HepG2 (cell line): ENCODE data around the gene PRKN. TPM values are rescaled to one million over a fixed set of nuclear protein-coding genes. Genes with fewer than 3 reads are reported as not detected.

ENCODE experiments used
- ATAC-seq: fragments of 200-7000 bp; cut with Tn5 transposase; 3 replicates; pipeline ENCODE4 v1.9.1; 2020; ENCODE audit warnings: mild to moderate bottlenecking, moderate library complexity
- BruUV-seq: library from RNA; stranded (reverse); fragments of 400-500 nt; replicated peaks from 2 replicates; lab custom pipeline; 2021; lab: Mats Ljungman, UMichigan
- CTCF ChIA-PET: fragments of 300-600 bp; formaldehyde crosslinking; extraction: SDS; loops from one replicate; lab custom pipeline; 2021; ENCODE audit warnings: low total read pairs, inconsistent platforms, low intra/inter-chr PET ratio; lab: Yijun Ruan, JAX
- POLR2A ChIA-PET: fragments of 350-600 bp; sonication (Branson Sonifier 250); formaldehyde crosslinking; loops from one replicate; lab custom pipeline; 2020; ENCODE audit warnings: antibody characterized with exemption, inconsistent platforms; lab: Yijun Ruan, JAX
- DNase-seq: peaks from one replicate; pipeline ENCODE4 v3.0.0-alpha.2; 2015; ENCODE audit warnings: low spot score
- FAIRE-seq: peaks from 3 replicates; lab custom pipeline; 2011; peaks lifted over from hg19 to GRCh38; lab: Jason Lieb, UNC
- H2AFZ ChIP-seq: one replicate; pipeline ENCODE4 v1.6.1; 2011; ENCODE audit warnings: low read length, inconsistent platforms
- H3K27ac ChIP-seq: fragments of 300-600 bp; 3 replicates; pipeline ENCODE4 v1.8.0; 2011; ENCODE audit warnings: mixed run types, mild to moderate bottlenecking, mixed read lengths, low read length, inconsistent platforms; ENCODE audit not compliant: insufficient read depth; ENCODE audit errors: extremely low read length
- H3K27me3 ChIP-seq, 2 experiments: fragments of 200-600 bp in 1 of 2; 2 replicates in 1 of 2; 3 replicates in 1 of 2; pipeline versions ENCODE4 v1.6.0 to v1.8.0; 2011; ENCODE audit warnings: low read length in 2 of 2, mild to moderate bottlenecking in 2 of 2, moderate library complexity in 2 of 2, inconsistent platforms in 1 of 2; ENCODE audit not compliant: insufficient read depth in 2 of 2, control insufficient read depth in 1 of 2
- H3K36me3 ChIP-seq, 2 experiments: fragments of 200-600 bp in 1 of 2; replicated peaks in 1 of 2; 2 replicates in 1 of 2; 3 replicates in 1 of 2; pipeline versions ENCODE4 v1.5.1 to v1.8.0; 2011; ENCODE audit warnings: low read length in 2 of 2, inconsistent platforms in 1 of 2; ENCODE audit not compliant: insufficient read depth in 2 of 2, control insufficient read depth in 1 of 2
- H3K4me1 ChIP-seq: 2 replicates; pipeline ENCODE4 v1.5.1; 2012; ENCODE audit warnings: low read length, inconsistent platforms; ENCODE audit not compliant: insufficient read depth
- H3K4me2 ChIP-seq: 2 replicates; pipeline ENCODE4 v1.6.0; 2011; ENCODE audit warnings: low read depth, low read length, inconsistent platforms
- H3K4me3 ChIP-seq, 3 experiments: fragments of 200-600 bp in 1 of 3; sonication (generic), shearing (Covaris generic) in 1 of 3; replicated peaks in 1 of 3; 2 replicates each; pipeline ENCODE4 v1.5.1; 2011 to 2016; ENCODE audit warnings: low read length in 3 of 3, inconsistent platforms in 2 of 3, low read depth in 2 of 3, mild to moderate bottlenecking in 2 of 3, control low read depth in 1 of 3, mixed read lengths in 1 of 3; ENCODE audit not compliant: insufficient read depth in 1 of 3
- H3K79me2 ChIP-seq: one replicate; pipeline ENCODE4 v1.6.1; 2011; ENCODE audit warnings: low read length, inconsistent platforms; ENCODE audit not compliant: insufficient read depth
- H3K9ac ChIP-seq: 2 replicates; pipeline ENCODE4 v1.6.0; 2011; ENCODE audit warnings: mild to moderate bottlenecking, low read depth, low read length, inconsistent platforms; ENCODE audit not compliant: insufficient read depth
- H3K9me3 ChIP-seq: 2 replicates; pipeline ENCODE4 v1.5.1; 2012; ENCODE audit warnings: mild to moderate bottlenecking, low read length
- H4K20me1 ChIP-seq: 2 replicates; pipeline ENCODE4 v1.6.0; 2011; ENCODE audit warnings: inconsistent platforms, mild to moderate bottlenecking, low read length, moderate library complexity; ENCODE audit not compliant: insufficient read depth
- EEA1 ChIP-seq: sonication (generic); formaldehyde crosslinking; IDR thresholded peaks from 2 replicates; pipeline ENCODE4 v1.5.1; 2020; ENCODE audit warnings: mild to moderate bottlenecking, missing genetic modification reagents, borderline replicate concordance
- FOXM1 ChIP-seq: sonication (generic); formaldehyde crosslinking; IDR thresholded peaks from 2 replicates; pipeline ENCODE4 v1.5.0; 2020; ENCODE audit warnings: missing genetic modification reagents
- HDAC1 ChIP-seq: sonication (generic); formaldehyde crosslinking; IDR thresholded peaks from 2 replicates; pipeline ENCODE4 v1.5.1; 2020; ENCODE audit warnings: mild to moderate bottlenecking, missing genetic modification reagents
- HOMEZ ChIP-seq: IDR thresholded peaks from 2 replicates; pipeline ENCODE4 v1.6.1; 2016; ENCODE audit warnings: low read depth
- IKZF4 ChIP-seq: sonication (generic); formaldehyde crosslinking; IDR thresholded peaks from 2 replicates; pipeline ENCODE4 v1.5.1; 2020; ENCODE audit warnings: borderline replicate concordance, mild to moderate bottlenecking, low read depth, missing genetic modification reagents; ENCODE audit errors: not compliant biosample characterization
- JDP2 ChIP-seq: sonication (generic); formaldehyde crosslinking; IDR thresholded peaks from 2 replicates; pipeline ENCODE4 v1.8.1; 2022; ENCODE audit warnings: missing genetic modification reagents, borderline replicate concordance
- MAFF ChIP-seq: IDR thresholded peaks from 2 replicates; pipeline ENCODE4 v1.6.1; 2011; ENCODE audit warnings: low read depth, low read length, improper control_type of control experiment
- MAFK ChIP-seq, 2 experiments: IDR thresholded peaks in 1 of 2; conservative IDR thresholded peaks in 1 of 2; 2 replicates each; pipeline ENCODE4 v1.6.1; 2011; ENCODE audit warnings: improper control_type of control experiment in 2 of 2, low read length in 2 of 2
- MXI1 ChIP-seq: IDR thresholded peaks from 3 replicates; pipeline ENCODE4 v1.6.1; 2012; ENCODE audit warnings: low read depth, low read length, inconsistent platforms, borderline replicate concordance
- SOX5 ChIP-seq: IDR thresholded peaks from 2 replicates; pipeline ENCODE4 v1.6.1; 2016; ENCODE audit warnings: borderline replicate concordance
- ZNF18 ChIP-seq: sonication (generic); formaldehyde crosslinking; IDR thresholded peaks from 2 replicates; pipeline ENCODE4 v1.8.0; 2022; ENCODE audit warnings: mild to moderate bottlenecking, missing genetic modification reagents; ENCODE audit not compliant: insufficient replicate concordance
- ZNF674 ChIP-seq: sonication (generic); formaldehyde crosslinking; IDR thresholded peaks from 2 replicates; pipeline ENCODE4 v1.5.0; 2020; ENCODE audit warnings: low read depth, mild to moderate bottlenecking, missing genetic modification reagents
- ZUFSP ChIP-seq: sonication (generic); formaldehyde crosslinking; IDR thresholded peaks from 2 replicates; pipeline ENCODE4 v1.9.0; 2021; ENCODE audit warnings: missing genetic modification reagents, mild to moderate bottlenecking, borderline replicate concordance
- WGBS: methylation state at CpG from one replicate; pipeline ENCODE4 v1.1.6; 2017; ENCODE audit warnings: low lambda C conversion rate; 5-methylcytosine and 5-hydroxymethylcytosine counted together
- in situ Hi-C: cut with HindIII; loops from 2 replicates; pipeline ENCODE4 v1.10.0; 2017; ENCODE audit warnings: low pct_unique_long_range_greater_than_20kb; ENCODE audit not compliant: extremely low pct_ligation_motif_present
- intact Hi-C: fragments of 100-400 bp; cut with micrococcal nuclease; formaldehyde crosslinking; loops from one replicate; pipeline ENCODE4 v1.10.0; 2022; ENCODE audit not compliant: unreplicated experiment
- polyA plus RNA-seq, 8 experiments: library from polyadenylated mRNA; depleted of rRNA in 3 of 8; stranded (reverse) in 7 of 8; unstranded in 1 of 8; fragments of >200 nt; fragmentation: Illumina TruSeq in 4 of 8; extraction: Trizol in 4 of 8; gene quantifications; 2 replicates each; pipeline versions ENCODE4 v1.2.1 to v1.2.3, GENCODE V29; 2011 to 2016; ENCODE audit warnings: low read depth in 4 of 8, missing spikeins in 1 of 8, mixed read lengths in 1 of 8; ENCODE audit not compliant: insufficient read depth in 1 of 8
- total RNA-seq, 5 experiments: library from RNA; depleted of rRNA; stranded (reverse); fragments of >200 nt; fragmentation: Illumina TruSeq; extraction: Trizol; gene quantifications; 2 replicates each; pipeline ENCODE4 v1.2.3, GENCODE V29; 2016; ENCODE audit warnings: low read depth in 1 of 5

PRKN gene
- total and polyA plus RNA-seq, 2 of the 13 experiments (the other 11 are each of a cell fraction or from before 2014, with no cell fraction given): 0.31 to 0.44 TPM

GRCh38 chr6:161722394-161722793 lies 1005.2 kb downstream of the PRKN start:
- H3K79me2 ChIP-seq: no peaks in the 10 kb centered on the region
- H2AFZ ChIP-seq: no peak overlapping the region
- H3K9ac ChIP-seq: no peak overlapping the region
- no peaks in the 10 kb centered on the region for H3K9me3 ChIP-seq
- TF ChIP-seq FOXM1 (no peak), MAFK (conservative IDR thresholded peaks at IDR 0.05 in 1 of 2, IDR thresholded peaks at IDR 0.05 in 1 of 2; ENCODE audit: low read length in 2 of 2) (peak; percentile 81 to 90), MAFF (peak; percentile 86)
- POLR2A ChIA-PET: no interaction called here
- DNase-seq (no peak), ATAC-seq (no peak), FAIRE-seq (no peak)
- H3K4me3 ChIP-seq: no peak overlapping the region
- BruUV-seq: no TSS peak
- H3K4me2 ChIP-seq: no peak overlapping the region
- no peak overlapping the region for H3K27ac ChIP-seq
- H3K36me3 ChIP-seq: no peaks in the 10 kb centered on the region
- 1% methylated on average over 3 of the region's 3 CpGs for WGBS
- no peaks in the 10 kb centered on the region for H3K27me3 ChIP-seq
- CTCF ChIA-PET: no interaction called here
- H4K20me1 ChIP-seq: no peaks in the 10 kb centered on the region
- H3K4me1 ChIP-seq: no peaks in the 10 kb centered on the region
- intact Hi-C loops (no loop called here), in situ Hi-C loops (no loop called here)

GRCh38 chr6:161721511-161721910 lies 1006.1 kb downstream of the PRKN start:
- ATAC-seq (no peak), DNase-seq (no peak), FAIRE-seq (no peak)
- no peak overlapping the region for H3K9ac ChIP-seq
- H3K36me3 ChIP-seq: no peaks in the 10 kb centered on the region
- in situ Hi-C loops (no loop called here), intact Hi-C loops (no loop called here)
- POLR2A ChIA-PET: no interaction called here
- no peaks in the 10 kb centered on the region for H3K27me3 ChIP-seq
- no peak overlapping the region for H2AFZ ChIP-seq
- no peaks in the 10 kb centered on the region for H3K9me3 ChIP-seq
- H4K20me1 ChIP-seq: no peaks in the 10 kb centered on the region
- no peaks in the 10 kb centered on the region for H3K4me1 ChIP-seq
- BruUV-seq: no TSS peak
- no peaks in the 10 kb centered on the region for H3K79me2 ChIP-seq
- 18% methylated on average over 8 of the region's 8 CpGs for WGBS
- CTCF ChIA-PET: no interaction called here
- H3K4me3 ChIP-seq: no peak overlapping the region
- H3K4me2 ChIP-seq: no peak overlapping the region
- H3K27ac ChIP-seq: no peak overlapping the region
- TF ChIP-seq EEA1 (CRISPR knock-in tag) (no peak), IKZF4 (CRISPR knock-in tag) (no peak), ZNF18 (CRISPR knock-in tag) (no peak), JDP2 (CRISPR knock-in tag) (no peak), HDAC1 (CRISPR knock-in tag) (no peak), ZUFSP (CRISPR knock-in tag) (no peak), MXI1 (no peak), HOMEZ (CRISPR knock-in tag) (no peak), ZNF674 (no peak), SOX5 (no peak)
